ENCODE data around the gene ZFR.
A peak's percentile ranks its signal among the peaks of the same experiment; 100 is the strongest.

The ZFR gene

GRCh38 chr5:32479096-32479495, 34.6 kb upstream of the ZFR start:
- TF ChIP-seq CTCF (IDR thresholded peaks at IDR 0.05; ENCODE audit: extremely low read depth, insufficient read depth, missing control alignments) = no peak
- DNase-seq (ENCODE audit: low spot score) = no peak
- in situ Hi-C loops (cut with MboI; ENCODE audit: low pct_unique_long_range_greater_than_20kb, low sequenced_read_pairs, unreplicated experiment) = no loop called here

- no peak for DNase-seq (ENCODE audit: low spot score)
- in situ Hi-C loops (cut with MboI; ENCODE audit: low pct_unique_long_range_greater_than_20kb, low sequenced_read_pairs, unreplicated experiment) = no loop called here
- TF ChIP-seq CTCF (IDR thresholded peaks at IDR 0.05; ENCODE audit: extremely low read depth, insufficient read depth, missing control alignments) = no peak
Observed at GRCh38 chr5:32476891-32477290, 32.4 kb upstream of the ZFR start.

- in situ Hi-C loops (cut with MboI; ENCODE audit: low pct_unique_long_range_greater_than_20kb, low sequenced_read_pairs, unreplicated experiment) = no loop called here
- no peak for TF ChIP-seq CTCF (IDR thresholded peaks at IDR 0.05; ENCODE audit: extremely low read depth, insufficient read depth, missing control alignments)
- DNase-seq (ENCODE audit: low spot score) = no peak
Observed at GRCh38 chr5:32475334-32476097, 31.0 kb upstream of the ZFR start.

GRCh38 chr5:32474209-32474854, 29.8 kb upstream of the ZFR start:
- in situ Hi-C loops (cut with MboI; ENCODE audit: low pct_unique_long_range_greater_than_20kb, low sequenced_read_pairs, unreplicated experiment) = no loop called here

GRCh38 chr5:32473072-32473471, 28.5 kb upstream of the ZFR start:
- no peak for DNase-seq (ENCODE audit: low spot score)
- no peak for TF ChIP-seq CTCF (IDR thresholded peaks at IDR 0.05; ENCODE audit: extremely low read depth, insufficient read depth, missing control alignments)
- in situ Hi-C loops (cut with MboI; ENCODE audit: low pct_unique_long_range_greater_than_20kb, low sequenced_read_pairs, unreplicated experiment) = no loop called here

More at GRCh38 chr5:32474209-32474854, 29.8 kb upstream of the ZFR start:
- no peak for TF ChIP-seq CTCF (IDR thresholded peaks at IDR 0.05; ENCODE audit: extremely low read depth, insufficient read depth, missing control alignments)
- DNase-seq (ENCODE audit: low spot score) = no peak

GRCh38 chr5:32471784-32472183, 27.2 kb upstream of the ZFR start:
- DNase-seq (ENCODE audit: low spot score) = no peak
- peak; percentile 7 for TF ChIP-seq CTCF (IDR thresholded peaks at IDR 0.05; ENCODE audit: extremely low read depth, insufficient read depth, missing control alignments)
- in situ Hi-C loops (cut with MboI; ENCODE audit: low pct_unique_long_range_greater_than_20kb, low sequenced_read_pairs, unreplicated experiment) = no loop called here
